Activated T-helper 17 cell treated with anti-CD3 and anti-CD28 coated beads, Interleukin-2, amount 50 U/mL, for 72 hours (primary cell): Measurements from ENCODE around the gene MGAT5B. TPM values are rescaled to one million over a fixed set of nuclear protein-coding genes. Genes with fewer than 3 reads are reported as not detected.
"Not testable (repeated sequence)": the region's sequence is repeated elsewhere in the genome, so short reads cannot be mapped to it uniquely, and the experiment has no call there.

Experiments used
- ATAC-seq: fragments of 150-1000 bp; cut with Tn5 transposase; replicated peaks from 2 replicates; pipeline ENCODE4 v1.10.0; 2021; ENCODE audit warnings: mild to moderate bottlenecking, moderate library complexity
- H3K27ac Mint-ChIP-seq: one replicate; pipeline ENCODE4 v1.8.0; 2022; ENCODE audit warnings: mixed read lengths
- H3K27me3 Mint-ChIP-seq: one replicate; pipeline ENCODE4 v1.8.0; 2022; ENCODE audit warnings: mixed read lengths
- H3K36me3 Mint-ChIP-seq: one replicate; pipeline ENCODE4 v1.8.0; 2022; ENCODE audit warnings: low read depth, mild to moderate bottlenecking, mixed read lengths
- H3K4me1 Mint-ChIP-seq: one replicate; pipeline ENCODE4 v1.8.0; 2022; ENCODE audit warnings: mixed read lengths
- H3K4me3 Mint-ChIP-seq: one replicate; pipeline ENCODE4 v1.8.0; 2022; ENCODE audit warnings: mild to moderate bottlenecking, mixed read lengths
- H3K9me3 Mint-ChIP-seq: one replicate; pipeline ENCODE4 v1.8.0; 2022; ENCODE audit warnings: mixed read lengths
- total RNA-seq, 2 donors: library from RNA; stranded (reverse); gene quantifications; one replicate each; pipeline ENCODE4 v1.2.3, GENCODE V29; 2022

Gene MGAT5B
- total RNA-seq, 2 donors from 2014 or later: 0.16 to 0.39 TPM

- Mint-ChIP-seq H3K9me3 (no peaks in the 10 kb centered on the region), H3K36me3 (no peaks in the 10 kb centered on the region), H3K4me1 (peaks cover 8% of the 10 kb centered on the region), H3K27me3 (peaks cover 39% of the 10 kb centered on the region), H3K4me3 (no peak overlapping the region), H3K27ac (no peak overlapping the region)
- ATAC-seq: no peak
Observed at GRCh38 chr17:76841776-76842405, 26.3 kb upstream of the MGAT5B start.

- ATAC-seq, H3K36me3 Mint-ChIP-seq, H3K9me3 Mint-ChIP-seq, H3K4me3 Mint-ChIP-seq, H3K27ac Mint-ChIP-seq, H3K4me1 Mint-ChIP-seq: not testable (repeated sequence)
- H3K27me3 Mint-ChIP-seq: peaks cover 46% of the 10 kb centered on the region
Observed at GRCh38 chr17:76843068-76843467, 25.1 kb upstream of the MGAT5B start.

- no peak overlapping the region for H3K27ac Mint-ChIP-seq
- no peak overlapping the region for H3K4me3 Mint-ChIP-seq
- no peak for ATAC-seq
- H3K27me3 Mint-ChIP-seq: peaks cover 50% of the 10 kb centered on the region
- H3K36me3 Mint-ChIP-seq: no peaks in the 10 kb centered on the region
- no peaks in the 10 kb centered on the region for H3K9me3 Mint-ChIP-seq
- peaks cover 8% of the 10 kb centered on the region for H3K4me1 Mint-ChIP-seq
Observed at GRCh38 chr17:76843703-76844484, 24.3 kb upstream of the MGAT5B start.

GRCh38 chr17:76844485-76844829 is 23.7 kb upstream of the MGAT5B start:
- Mint-ChIP-seq H3K9me3 (no peaks in the 10 kb centered on the region), H3K27me3 (peaks cover 50% of the 10 kb centered on the region), H3K36me3 (no peaks in the 10 kb centered on the region), H3K4me3 (no peak overlapping the region), H3K4me1 (peaks cover 8% of the 10 kb centered on the region), H3K27ac (no peak overlapping the region)
- ATAC-seq: no peak

GRCh38 chr17:76844846-76845245 is 23.4 kb upstream of the MGAT5B start:
- ATAC-seq: no peak
- H3K4me1 Mint-ChIP-seq: peaks cover 8% of the 10 kb centered on the region
- H3K36me3 Mint-ChIP-seq: no peaks in the 10 kb centered on the region
- H3K4me3 Mint-ChIP-seq: no peak overlapping the region
- peaks cover 49% of the 10 kb centered on the region for H3K27me3 Mint-ChIP-seq
- no peaks in the 10 kb centered on the region for H3K9me3 Mint-ChIP-seq
- no peak overlapping the region for H3K27ac Mint-ChIP-seq

- Mint-ChIP-seq H3K27me3 (peaks cover 42% of the 10 kb centered on the region), H3K27ac (no peak overlapping the region), H3K4me3 (no peak overlapping the region), H3K9me3 (no peaks in the 10 kb centered on the region), H3K4me1 (peaks cover 4% of the 10 kb centered on the region), H3K36me3 (no peaks in the 10 kb centered on the region)
- ATAC-seq: no peak
Observed at GRCh38 chr17:76845541-76846017, 22.6 kb upstream of the MGAT5B start.

- no peak overlapping the region for H3K27ac Mint-ChIP-seq
- H3K27me3 Mint-ChIP-seq: peaks cover 30% of the 10 kb centered on the region
- H3K9me3 Mint-ChIP-seq: no peaks in the 10 kb centered on the region
- ATAC-seq: no peak
- H3K36me3 Mint-ChIP-seq: no peaks in the 10 kb centered on the region
- H3K4me3 Mint-ChIP-seq: no peak overlapping the region
- H3K4me1 Mint-ChIP-seq: no peaks in the 10 kb centered on the region
Observed at GRCh38 chr17:76847031-76847430, 21.2 kb upstream of the MGAT5B start.

- Mint-ChIP-seq H3K9me3 (no peaks in the 10 kb centered on the region), H3K27ac (no peak overlapping the region), H3K4me3 (no peak overlapping the region), H3K27me3 (peaks cover 31% of the 10 kb centered on the region), H3K4me1 (no peaks in the 10 kb centered on the region), H3K36me3 (no peaks in the 10 kb centered on the region)
- ATAC-seq: no peak
Observed at GRCh38 chr17:76848670-76849069, 19.5 kb upstream of the MGAT5B start.

- H3K27ac Mint-ChIP-seq, H3K9me3 Mint-ChIP-seq, H3K4me3 Mint-ChIP-seq, H3K36me3 Mint-ChIP-seq, H3K4me1 Mint-ChIP-seq, ATAC-seq: not testable (repeated sequence)
- H3K27me3 Mint-ChIP-seq: peaks cover 33% of the 10 kb centered on the region
Observed at GRCh38 chr17:76849160-76849559, 19.0 kb upstream of the MGAT5B start.

GRCh38 chr17:76852843-76853242 is 15.4 kb upstream of the MGAT5B start:
- no peak for ATAC-seq
- Mint-ChIP-seq H3K27ac (no peak overlapping the region), H3K27me3 (peaks cover 18% of the 10 kb centered on the region), H3K36me3 (no peaks in the 10 kb centered on the region), H3K4me3 (no peak overlapping the region), H3K4me1 (no peaks in the 10 kb centered on the region), H3K9me3 (no peaks in the 10 kb centered on the region)

GRCh38 chr17:76855105-76855504 is 13.1 kb upstream of the MGAT5B start:
- Mint-ChIP-seq H3K27me3 (peaks cover 14% of the 10 kb centered on the region), H3K27ac (no peak overlapping the region)

GRCh38 chr17:76862079-76862478 is 6.1 kb upstream of the MGAT5B start:
- Mint-ChIP-seq H3K4me1 (no peaks in the 10 kb centered on the region), H3K9me3 (no peaks in the 10 kb centered on the region), H3K27ac (no peak overlapping the region), H3K27me3 (peaks cover 8% of the 10 kb centered on the region), H3K4me3 (no peak overlapping the region), H3K36me3 (no peaks in the 10 kb centered on the region)
- ATAC-seq: no peak

More at GRCh38 chr17:76855105-76855504, 13.1 kb upstream of the MGAT5B start:
- ATAC-seq: no peak
- H3K4me3 Mint-ChIP-seq: no peak overlapping the region
- H3K36me3 Mint-ChIP-seq: no peaks in the 10 kb centered on the region
- no peaks in the 10 kb centered on the region for H3K9me3 Mint-ChIP-seq
- H3K4me1 Mint-ChIP-seq: no peaks in the 10 kb centered on the region

- Mint-ChIP-seq H3K9me3 (no peaks in the 10 kb centered on the region), H3K36me3 (peaks cover 2% of the 10 kb centered on the region), H3K27ac (no peak overlapping the region), H3K4me1 (no peaks in the 10 kb centered on the region), H3K4me3 (no peak overlapping the region), H3K27me3 (peaks cover 12% of the 10 kb centered on the region)
- no peak for ATAC-seq
Observed at GRCh38 chr17:76862494-76862893, 5.7 kb upstream of the MGAT5B start.

GRCh38 chr17:76864024-76864423 is 4.2 kb upstream of the MGAT5B start:
- H3K27ac Mint-ChIP-seq: no peak overlapping the region
- H3K27me3 Mint-ChIP-seq: peaks cover 16% of the 10 kb centered on the region
- ATAC-seq: no peak
- no peaks in the 10 kb centered on the region for H3K9me3 Mint-ChIP-seq
- no peak overlapping the region for H3K4me3 Mint-ChIP-seq
- peaks cover 7% of the 10 kb centered on the region for H3K36me3 Mint-ChIP-seq
- H3K4me1 Mint-ChIP-seq: peaks cover 4% of the 10 kb centered on the region

- Mint-ChIP-seq H3K27me3 (peaks cover 16% of the 10 kb centered on the region), H3K4me1 (peaks cover 4% of the 10 kb centered on the region), H3K27ac (no peak overlapping the region), H3K9me3 (no peaks in the 10 kb centered on the region), H3K36me3 (peaks cover 7% of the 10 kb centered on the region), H3K4me3 (no peak overlapping the region)
- no peak for ATAC-seq
Observed at GRCh38 chr17:76865174-76865573, 3.0 kb upstream of the MGAT5B start.
